ENCODE results near the gene UBE2E3.

Gene UBE2E3

GRCh38 chr2:180979749-180980105 lies 678 bp upstream of the UBE2E3 start:
- Histone ChIP-seq H3K9ac (ENCODE audit: low read depth, low read length) (peak overlapping the region; percentile 82; the same call in 1 of the 2 replicates), H3K36me3 (ENCODE audit: insufficient read depth, low read depth, low read length) (peaks cover 17% of the 10 kb centered on the region; the same call in 1 of the 2 replicates), H3K27ac (ENCODE audit: low read length) (peak overlapping the region; percentile 64), H3K9me3 (ENCODE audit: insufficient read depth, low read depth, low read length) (no peaks in the 10 kb centered on the region), H3K4me1 (ENCODE audit: insufficient read depth, low read length) (peaks cover 25% of the 10 kb centered on the region), H3K27me3 (ENCODE audit: insufficient read depth, low read length) (peaks cover 3% of the 10 kb centered on the region; the same call in 1 of the 2 replicates), H3K4me3 (ENCODE audit: low read length) (peak overlapping the region; percentile 70)

GRCh38 chr2:180980943-180981911 lies 822 bp downstream of the UBE2E3 start:
- peak overlapping the region; percentile 81 for H3K4me3 ChIP-seq (ENCODE audit: low read length)
- H3K27me3 ChIP-seq (ENCODE audit: insufficient read depth, low read length): peaks cover 3% of the 10 kb centered on the region; the same call in 1 of the 2 replicates
- no peaks in the 10 kb centered on the region for H3K9me3 ChIP-seq (ENCODE audit: insufficient read depth, low read depth, low read length)
- peaks cover 30% of the 10 kb centered on the region; the same call in 1 of the 2 replicates for H3K36me3 ChIP-seq (ENCODE audit: insufficient read depth, low read depth, low read length)
- peaks cover 33% of the 10 kb centered on the region for H3K4me1 ChIP-seq (ENCODE audit: insufficient read depth, low read length)
- peak overlapping the region; percentile 93 for H3K9ac ChIP-seq (ENCODE audit: low read depth, low read length)
- peak overlapping the region; percentile 64 for H3K27ac ChIP-seq (ENCODE audit: low read length)

GRCh38 chr2:180983468-180984242 lies 3.2 kb downstream of the UBE2E3 start:
- no peaks in the 10 kb centered on the region for H3K9me3 ChIP-seq (ENCODE audit: insufficient read depth, low read depth, low read length)
- H3K4me3 ChIP-seq (ENCODE audit: low read length): peak overlapping the region; percentile 81
- H3K27me3 ChIP-seq (ENCODE audit: insufficient read depth, low read length): peaks cover 3% of the 10 kb centered on the region; the same call in 1 of the 2 replicates
- H3K4me1 ChIP-seq (ENCODE audit: insufficient read depth, low read length): peaks cover 45% of the 10 kb centered on the region
- peaks cover 31% of the 10 kb centered on the region; the same call in 1 of the 2 replicates for H3K36me3 ChIP-seq (ENCODE audit: insufficient read depth, low read depth, low read length)
- peak overlapping the region; percentile 82 for H3K9ac ChIP-seq (ENCODE audit: low read depth, low read length)
- H3K27ac ChIP-seq (ENCODE audit: low read length): peak overlapping the region; percentile 88

- peaks cover 45% of the 10 kb centered on the region for H3K4me1 ChIP-seq (ENCODE audit: insufficient read depth, low read length)
- H3K36me3 ChIP-seq (ENCODE audit: insufficient read depth, low read depth, low read length): peaks cover 45% of the 10 kb centered on the region
- H3K4me3 ChIP-seq (ENCODE audit: low read length): peak overlapping the region; percentile 17; the same call in 1 of the 2 replicates
- H3K9me3 ChIP-seq (ENCODE audit: insufficient read depth, low read depth, low read length): no peaks in the 10 kb centered on the region
- H3K27ac ChIP-seq (ENCODE audit: low read length): no peak overlapping the region
- H3K9ac ChIP-seq (ENCODE audit: low read depth, low read length): peak overlapping the region; percentile 21; the same call in 1 of the 2 replicates
- no peaks in the 10 kb centered on the region for H3K27me3 ChIP-seq (ENCODE audit: insufficient read depth, low read length)
Measured at GRCh38 chr2:180985771-180986395, 5.5 kb downstream of the UBE2E3 start.

GRCh38 chr2:180987146-180987545 lies 6.7 kb downstream of the UBE2E3 start:
- Histone ChIP-seq H3K4me1 (ENCODE audit: insufficient read depth, low read length) (peaks cover 45% of the 10 kb centered on the region), H3K9me3 (ENCODE audit: insufficient read depth, low read depth, low read length) (no peaks in the 10 kb centered on the region), H3K9ac (ENCODE audit: low read depth, low read length) (no peak overlapping the region), H3K36me3 (ENCODE audit: insufficient read depth, low read depth, low read length) (peaks cover 56% of the 10 kb centered on the region), H3K27me3 (ENCODE audit: insufficient read depth, low read length) (no peaks in the 10 kb centered on the region), H3K27ac (ENCODE audit: low read length) (no peak overlapping the region), H3K4me3 (ENCODE audit: low read length) (no peak overlapping the region)

GRCh38 chr2:180990337-180990736 lies 9.9 kb downstream of the UBE2E3 start:
- H3K36me3 ChIP-seq (ENCODE audit: insufficient read depth, low read depth, low read length): peaks cover 42% of the 10 kb centered on the region
- H3K4me3 ChIP-seq (ENCODE audit: low read length): no peak overlapping the region
- H3K27ac ChIP-seq (ENCODE audit: low read length): no peak overlapping the region
- no peak overlapping the region for H3K9ac ChIP-seq (ENCODE audit: low read depth, low read length)
- H3K27me3 ChIP-seq (ENCODE audit: insufficient read depth, low read length): no peaks in the 10 kb centered on the region
- no peaks in the 10 kb centered on the region for H3K9me3 ChIP-seq (ENCODE audit: insufficient read depth, low read depth, low read length)
- H3K4me1 ChIP-seq (ENCODE audit: insufficient read depth, low read length): peaks cover 19% of the 10 kb centered on the region; the same call in 1 of the 2 replicates

GRCh38 chr2:180990794-180991193 lies 10.4 kb downstream of the UBE2E3 start:
- Histone ChIP-seq H3K9ac (ENCODE audit: low read depth, low read length) (no peak overlapping the region), H3K27me3 (ENCODE audit: insufficient read depth, low read length) (no peaks in the 10 kb centered on the region), H3K27ac (ENCODE audit: low read length) (no peak overlapping the region), H3K4me3 (ENCODE audit: low read length) (no peak overlapping the region), H3K36me3 (ENCODE audit: insufficient read depth, low read depth, low read length) (peaks cover 38% of the 10 kb centered on the region), H3K4me1 (ENCODE audit: insufficient read depth, low read length) (peaks cover 16% of the 10 kb centered on the region; the same call in 1 of the 2 replicates), H3K9me3 (ENCODE audit: insufficient read depth, low read depth, low read length) (no peaks in the 10 kb centered on the region)

- Histone ChIP-seq H3K9me3 (ENCODE audit: insufficient read depth, low read depth, low read length) (no peaks in the 10 kb centered on the region), H3K4me3 (ENCODE audit: low read length) (no peak overlapping the region), H3K36me3 (ENCODE audit: insufficient read depth, low read depth, low read length) (peaks cover 33% of the 10 kb centered on the region), H3K4me1 (ENCODE audit: insufficient read depth, low read length) (peaks cover 12% of the 10 kb centered on the region; the same call in 1 of the 2 replicates), H3K27ac (ENCODE audit: low read length) (no peak overlapping the region), H3K27me3 (ENCODE audit: insufficient read depth, low read length) (no peaks in the 10 kb centered on the region), H3K9ac (ENCODE audit: low read depth, low read length) (no peak overlapping the region)
Measured at GRCh38 chr2:180991361-180991760, 11.0 kb downstream of the UBE2E3 start.

GRCh38 chr2:180991820-180992219 lies 11.4 kb downstream of the UBE2E3 start:
- H3K4me3 ChIP-seq (ENCODE audit: low read length): no peak overlapping the region
- H3K4me1 ChIP-seq (ENCODE audit: insufficient read depth, low read length): peaks cover 12% of the 10 kb centered on the region; the same call in 1 of the 2 replicates

GRCh38 chr2:180992994-180993393 lies 12.6 kb downstream of the UBE2E3 start:
- H3K36me3 ChIP-seq (ENCODE audit: insufficient read depth, low read depth, low read length): peaks cover 33% of the 10 kb centered on the region
- H3K9ac ChIP-seq (ENCODE audit: low read depth, low read length): no peak overlapping the region
- H3K27ac ChIP-seq (ENCODE audit: low read length): no peak overlapping the region
- no peaks in the 10 kb centered on the region for H3K27me3 ChIP-seq (ENCODE audit: insufficient read depth, low read length)
- H3K4me1 ChIP-seq (ENCODE audit: insufficient read depth, low read length): peaks cover 6% of the 10 kb centered on the region; the same call in 1 of the 2 replicates
- H3K9me3 ChIP-seq (ENCODE audit: insufficient read depth, low read depth, low read length): no peaks in the 10 kb centered on the region
- H3K4me3 ChIP-seq (ENCODE audit: low read length): no peak overlapping the region

More at GRCh38 chr2:180991820-180992219, 11.4 kb downstream of the UBE2E3 start:
- Histone ChIP-seq H3K27ac (ENCODE audit: low read length) (no peak overlapping the region), H3K9me3 (ENCODE audit: insufficient read depth, low read depth, low read length) (no peaks in the 10 kb centered on the region), H3K9ac (ENCODE audit: low read depth, low read length) (no peak overlapping the region), H3K36me3 (ENCODE audit: insufficient read depth, low read depth, low read length) (peaks cover 33% of the 10 kb centered on the region), H3K27me3 (ENCODE audit: insufficient read depth, low read length) (no peaks in the 10 kb centered on the region)

Data from iPS-20b (cell line).